Measurements from ENCODE around the gene COMP.

The COMP gene

DNA sequence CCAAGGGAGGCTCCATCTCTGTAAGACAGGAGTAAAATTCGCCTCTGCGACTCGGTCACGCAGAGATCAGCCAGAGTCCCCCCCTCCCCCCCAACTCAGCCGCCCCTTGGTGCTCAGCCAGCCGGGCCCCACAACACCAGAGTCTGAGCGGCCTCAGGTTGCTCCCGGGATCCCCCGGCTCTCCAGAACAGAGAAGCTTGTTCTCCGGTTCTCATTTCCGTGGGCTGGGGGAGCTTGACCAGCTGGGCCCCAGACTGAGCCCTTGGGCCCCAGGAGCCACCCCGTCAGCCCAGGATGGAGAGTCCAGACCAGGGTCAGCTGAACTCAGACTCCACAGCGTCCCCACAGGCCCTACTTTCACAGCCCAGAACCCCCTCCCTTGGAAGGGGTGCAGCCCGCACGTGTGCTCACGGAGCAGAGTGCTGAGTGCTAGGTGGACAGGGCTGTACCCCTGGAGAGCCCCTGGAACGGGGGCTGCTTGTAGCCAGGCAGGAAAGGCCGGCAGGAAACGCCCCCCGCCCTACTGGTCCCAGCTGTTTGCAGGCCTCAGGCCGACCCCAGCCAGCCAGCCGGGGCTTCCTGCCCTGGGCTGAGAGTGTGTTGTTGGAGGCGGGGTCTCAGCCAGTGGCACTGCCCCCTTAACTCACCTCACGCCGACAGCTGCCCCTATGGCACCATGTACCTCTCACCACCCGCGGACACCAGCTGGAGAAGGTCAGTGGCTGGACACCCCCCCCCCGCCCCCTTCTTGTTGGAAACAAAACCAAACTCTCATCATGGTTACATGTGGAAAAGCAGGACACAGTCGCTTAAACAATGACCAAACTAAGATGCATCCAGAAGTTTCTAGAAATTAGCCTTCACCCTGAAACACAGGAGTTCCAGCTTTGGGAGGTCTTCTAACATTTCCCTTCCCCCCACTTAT lies 44.4 kb downstream of the COMP start:
- POLR2A ChIA-PET = no interaction called here
- no peak overlapping the region for H3K4me3 ChIP-seq (ENCODE audit: low read depth, low read length)
- CTCF ChIA-PET = interaction anchor here (0.9 kb wide), 1 partner anchor 20 kb away, joined by 3 read pairs; no protein-coding TSS in a partner anchor
- TF ChIP-seq, protein P1, sequence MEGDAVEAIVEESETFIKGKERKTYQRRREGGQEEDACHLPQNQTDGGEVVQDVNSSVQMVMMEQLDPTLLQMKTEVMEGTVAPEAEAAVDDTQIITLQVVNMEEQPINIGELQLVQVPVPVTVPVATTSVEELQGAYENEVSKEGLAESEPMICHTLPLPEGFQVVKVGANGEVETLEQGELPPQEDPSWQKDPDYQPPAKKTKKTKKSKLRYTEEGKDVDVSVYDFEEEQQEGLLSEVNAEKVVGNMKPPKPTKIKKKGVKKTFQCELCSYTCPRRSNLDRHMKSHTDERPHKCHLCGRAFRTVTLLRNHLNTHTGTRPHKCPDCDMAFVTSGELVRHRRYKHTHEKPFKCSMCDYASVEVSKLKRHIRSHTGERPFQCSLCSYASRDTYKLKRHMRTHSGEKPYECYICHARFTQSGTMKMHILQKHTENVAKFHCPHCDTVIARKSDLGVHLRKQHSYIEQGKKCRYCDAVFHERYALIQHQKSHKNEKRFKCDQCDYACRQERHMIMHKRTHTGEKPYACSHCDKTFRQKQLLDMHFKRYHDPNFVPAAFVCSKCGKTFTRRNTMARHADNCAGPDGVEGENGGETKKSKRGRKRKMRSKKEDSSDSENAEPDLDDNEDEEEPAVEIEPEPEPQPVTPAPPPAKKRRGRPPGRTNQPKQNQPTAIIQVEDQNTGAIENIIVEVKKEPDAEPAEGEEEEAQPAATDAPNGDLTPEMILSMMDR (IDR thresholded peaks at IDR 0.05; ENCODE audit: insufficient read depth, low read length, missing control alignments) = no peak
- no peak for DNase-seq (ENCODE audit: low read depth, low spot score)

DNA sequence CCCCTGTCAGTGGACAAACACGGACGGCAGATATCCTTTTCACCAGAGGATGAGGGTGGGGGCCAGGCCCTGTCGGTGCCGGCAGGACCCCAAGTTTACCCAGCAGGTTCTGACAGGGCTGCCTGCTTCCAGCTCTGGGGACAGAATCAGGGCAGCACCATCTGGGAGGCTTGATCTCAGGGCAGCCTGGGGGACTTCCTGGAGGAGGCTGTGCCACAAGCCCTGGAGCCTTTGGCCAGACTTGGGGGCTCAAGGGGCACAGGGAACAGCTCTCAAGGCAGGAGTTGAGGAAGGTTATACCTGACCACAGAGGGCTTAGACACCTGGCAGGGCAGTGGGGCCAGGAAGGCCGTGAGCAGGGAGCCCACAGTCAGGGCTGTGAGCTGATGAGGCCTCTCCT lies 45.2 kb downstream of the COMP start:
- H3K4me3 ChIP-seq (ENCODE audit: low read depth, low read length) = no peak overlapping the region
- DNase-seq (ENCODE audit: low read depth, low spot score) = no peak
- TF ChIP-seq, protein P1 (IDR thresholded peaks at IDR 0.05; ENCODE audit: insufficient read depth, low read length, missing control alignments) = no peak
- ChIA-PET CTCF (no interaction called here), POLR2A (no interaction called here)

DNA sequence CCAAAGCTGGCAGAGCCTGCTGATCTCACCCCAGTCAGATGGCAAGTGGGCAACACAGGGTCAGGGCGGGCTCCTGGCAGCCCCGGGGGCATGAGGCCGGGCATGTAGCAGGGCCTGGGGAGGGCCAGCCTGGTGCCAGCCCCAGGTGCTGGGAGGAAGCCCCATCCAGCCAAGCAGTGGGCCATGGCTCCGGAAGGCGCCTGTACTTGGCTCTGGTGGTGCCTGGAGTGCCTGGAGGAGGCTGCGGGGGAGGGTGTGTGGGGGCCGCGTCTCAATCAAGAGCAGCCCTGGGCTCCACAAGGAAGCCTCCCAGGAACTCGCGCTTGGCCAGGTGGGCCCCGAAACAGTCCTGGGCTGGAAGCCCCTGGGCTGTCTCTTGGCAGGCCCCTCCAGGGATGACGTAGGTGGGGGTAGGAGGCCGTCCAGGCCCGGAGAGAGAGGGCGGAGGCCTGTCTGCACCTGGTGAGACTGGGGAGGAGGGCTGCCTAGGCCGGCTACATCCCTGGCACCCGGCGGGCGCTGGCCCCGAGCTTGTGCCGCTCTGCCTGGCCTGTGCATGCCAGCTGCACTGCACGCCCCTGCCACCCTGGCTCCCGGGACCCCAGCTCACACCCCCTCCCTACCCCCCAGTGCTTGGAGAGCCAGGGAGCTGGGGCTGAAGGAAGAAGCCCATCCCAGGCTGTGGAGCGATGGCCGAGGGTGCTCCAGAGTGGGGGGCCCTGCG lies 45.9 kb downstream of the COMP start:
- ChIA-PET CTCF (no interaction called here), POLR2A (no interaction called here)
- DNase-seq (ENCODE audit: low read depth, low spot score) = no peak
- TF ChIP-seq, protein P1 (IDR thresholded peaks at IDR 0.05; ENCODE audit: insufficient read depth, low read length, missing control alignments) = no peak
- H3K4me3 ChIP-seq (ENCODE audit: low read depth, low read length) = no peak overlapping the region

DNA sequence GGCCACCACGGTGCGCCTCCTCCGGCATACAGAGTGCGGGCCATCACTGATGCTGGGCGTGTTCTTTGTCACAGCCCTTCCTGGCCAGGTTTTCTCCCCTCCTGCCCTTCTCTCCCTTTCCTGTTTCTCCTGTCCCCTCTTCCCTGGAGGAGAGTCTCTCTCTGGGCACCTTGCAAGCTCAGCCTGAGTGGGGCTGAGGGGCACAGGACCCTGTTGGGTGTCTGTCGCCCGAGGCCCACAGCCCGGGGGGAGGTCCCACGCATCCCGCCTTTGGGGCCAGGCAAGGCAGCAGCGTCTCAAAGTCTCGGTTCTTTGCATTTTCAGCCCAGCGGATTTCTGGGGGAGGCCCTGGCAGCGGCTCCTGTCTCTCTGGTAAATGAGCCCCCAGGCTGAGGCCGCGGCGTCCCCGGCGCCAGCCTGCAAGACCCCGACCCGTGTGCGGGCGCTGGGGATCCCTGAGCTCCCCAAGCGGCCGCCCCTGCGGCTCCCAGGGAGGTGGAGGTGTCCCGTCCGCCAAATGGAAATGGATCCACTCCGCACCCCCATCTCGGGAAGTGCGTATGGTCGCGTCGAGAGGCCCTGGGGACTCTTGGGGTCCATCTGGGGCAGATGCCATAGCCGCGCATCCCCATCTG lies 47.2 kb downstream of the COMP start:
- CTCF ChIA-PET = no interaction called here
- TF ChIP-seq, protein P1 (IDR thresholded peaks at IDR 0.05; ENCODE audit: insufficient read depth, low read length, missing control alignments) = no peak

DNA sequence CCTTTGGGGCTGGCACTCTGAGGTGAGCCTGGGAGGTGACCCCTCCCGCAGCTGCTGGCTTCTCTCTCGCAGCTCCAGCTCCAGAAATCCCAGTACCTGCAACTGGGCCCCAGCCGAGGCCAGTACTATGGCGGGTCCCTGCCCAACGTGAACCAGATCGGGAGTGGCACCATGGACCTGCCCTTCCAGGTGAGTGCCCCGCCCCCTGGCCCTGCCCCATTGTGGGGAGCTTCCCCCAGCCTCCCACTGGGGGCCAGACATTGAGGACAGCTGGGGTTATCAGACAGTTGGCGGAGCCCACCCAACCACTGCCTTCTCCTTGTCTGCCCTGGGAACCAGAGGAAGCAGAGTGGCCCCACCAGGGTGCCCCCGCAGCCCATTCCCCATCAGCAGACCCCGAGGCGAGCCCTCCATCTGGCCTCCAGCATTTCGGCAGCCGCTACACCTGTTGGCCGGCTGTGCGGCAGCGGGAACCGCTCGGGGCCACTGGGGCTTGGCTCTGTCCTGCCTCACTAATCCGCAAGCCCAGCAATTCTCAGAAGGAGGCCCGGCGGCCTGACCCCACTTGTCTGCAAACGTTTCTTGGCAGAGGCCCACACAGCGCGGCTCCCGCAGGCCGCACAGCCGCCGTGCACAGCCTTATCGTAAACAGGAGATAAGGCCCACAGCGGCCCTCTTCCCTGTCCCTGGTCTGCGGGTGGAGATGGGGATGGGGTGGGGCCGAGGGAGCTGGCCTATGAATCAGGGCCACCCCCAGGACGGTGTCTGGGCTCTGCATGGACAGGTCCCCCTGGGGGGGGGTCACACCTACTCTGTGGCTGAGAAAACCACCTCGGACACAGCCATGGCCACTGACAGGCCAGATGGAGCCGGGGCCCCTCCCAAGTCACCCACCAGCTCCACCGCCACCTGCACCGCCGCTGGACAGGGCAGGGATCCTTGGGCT lies 48.0 kb downstream of the COMP start:
- ChIA-PET POLR2A (no interaction called here), CTCF (no interaction called here)
- no peak for DNase-seq (ENCODE audit: low read depth, low spot score)
- no peak overlapping the region for H3K4me3 ChIP-seq (ENCODE audit: low read depth, low read length)
- TF ChIP-seq, protein P1 (IDR thresholded peaks at IDR 0.05; ENCODE audit: insufficient read depth, low read length, missing control alignments) = no peak

More for the DNA sequence above, 47.2 kb downstream of the COMP start:
- POLR2A ChIA-PET = no interaction called here
- no peak for DNase-seq (ENCODE audit: low read depth, low spot score)
- H3K4me3 ChIP-seq (ENCODE audit: low read depth, low read length) = no peak overlapping the region

All from AG04449 (cell line).